ENCODE results near the gene ATF7. TPM values are rescaled to one million over a fixed set of nuclear protein-coding genes. Genes with fewer than 3 reads are reported as not detected.

Gene ATF7
- total and polyA plus RNA-seq, 2 experiments from 2014 or later = 9.1 to 13.8 TPM

DNA sequence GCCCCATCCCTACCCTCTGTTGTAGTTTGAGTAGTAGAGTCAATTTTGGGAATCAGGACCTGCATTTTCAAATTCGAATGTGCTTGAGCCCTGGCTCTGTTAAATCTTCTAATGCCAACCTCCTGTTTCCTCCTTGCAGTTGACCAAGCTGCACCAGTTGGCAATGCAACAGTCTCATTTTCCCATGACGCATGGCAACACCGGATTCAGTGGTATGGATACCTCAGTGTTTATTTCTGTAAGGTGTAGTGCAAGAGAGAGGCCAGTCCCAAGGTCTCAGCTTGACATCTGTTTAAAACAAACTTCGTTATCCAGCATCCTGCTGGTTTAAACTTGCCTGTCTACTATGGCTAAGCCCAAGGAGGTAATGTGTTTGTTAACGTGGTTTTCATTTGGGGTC is 159.1 kb downstream of the ATF7 start:
- DNase-seq (ENCODE audit: low read depth in 1 of 2, low spot score in 1 of 2) = no peak
- Histone ChIP-seq H3K4me3 (no peak overlapping the region), H3K27ac (no peak overlapping the region), H3K9me3 (ENCODE audit: low read depth) (no peaks in the 10 kb centered on the region), H3K27me3 (no peaks in the 10 kb centered on the region), H3K36me3 (peaks cover 96% of the 10 kb centered on the region), H3K4me1 (ENCODE audit: low read depth) (peaks cover 11% of the 10 kb centered on the region)
- TF ChIP-seq CTCF (IDR thresholded peaks at IDR 0.05; ENCODE audit: low read depth, low read length) = no peak

GRCh38 chr12:53466640-53467039 is 159.5 kb downstream of the ATF7 start:
- no peak for DNase-seq (ENCODE audit: low read depth in 1 of 2, low spot score in 1 of 2)
- Histone ChIP-seq H3K9me3 (ENCODE audit: low read depth) (no peaks in the 10 kb centered on the region), H3K4me3 (no peak overlapping the region), H3K27ac (no peak overlapping the region), H3K27me3 (no peaks in the 10 kb centered on the region), H3K36me3 (peaks cover 96% of the 10 kb centered on the region), H3K4me1 (ENCODE audit: low read depth) (peaks cover 15% of the 10 kb centered on the region)
- no peak for TF ChIP-seq CTCF (IDR thresholded peaks at IDR 0.05; ENCODE audit: low read depth, low read length)

DNA sequence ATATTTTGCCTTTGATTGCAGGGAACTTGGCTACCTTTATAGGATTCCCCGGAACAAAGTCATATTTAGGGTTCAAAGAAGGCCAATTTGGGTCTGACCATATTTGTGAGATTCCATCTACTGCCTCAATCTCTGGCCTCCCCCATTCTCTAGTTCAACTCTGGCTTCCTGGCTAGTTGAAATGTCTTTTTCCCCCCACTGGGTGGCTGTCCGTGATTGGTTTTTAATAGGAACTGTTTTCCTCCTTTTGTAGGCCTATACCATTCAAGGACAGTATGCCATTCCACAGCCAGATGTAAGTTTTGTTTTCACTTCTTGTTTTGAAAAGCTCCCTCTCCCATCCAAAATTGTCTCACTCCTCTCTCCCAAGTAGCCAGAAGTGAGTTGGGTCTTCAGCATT is 160.5 kb downstream of the ATF7 start:
- no peaks in the 10 kb centered on the region for H3K9me3 ChIP-seq (ENCODE audit: low read depth)
- H3K27ac ChIP-seq = no peak overlapping the region
- peaks cover 25% of the 10 kb centered on the region for H3K4me1 ChIP-seq (ENCODE audit: low read depth)
- no peak for DNase-seq (ENCODE audit: low read depth in 1 of 2, low spot score in 1 of 2)
- peaks cover 96% of the 10 kb centered on the region for H3K36me3 ChIP-seq
- no peak overlapping the region for H3K4me3 ChIP-seq
- no peaks in the 10 kb centered on the region for H3K27me3 ChIP-seq
- peak; percentile 9 for TF ChIP-seq CTCF (IDR thresholded peaks at IDR 0.05; ENCODE audit: low read depth, low read length)

DNA sequence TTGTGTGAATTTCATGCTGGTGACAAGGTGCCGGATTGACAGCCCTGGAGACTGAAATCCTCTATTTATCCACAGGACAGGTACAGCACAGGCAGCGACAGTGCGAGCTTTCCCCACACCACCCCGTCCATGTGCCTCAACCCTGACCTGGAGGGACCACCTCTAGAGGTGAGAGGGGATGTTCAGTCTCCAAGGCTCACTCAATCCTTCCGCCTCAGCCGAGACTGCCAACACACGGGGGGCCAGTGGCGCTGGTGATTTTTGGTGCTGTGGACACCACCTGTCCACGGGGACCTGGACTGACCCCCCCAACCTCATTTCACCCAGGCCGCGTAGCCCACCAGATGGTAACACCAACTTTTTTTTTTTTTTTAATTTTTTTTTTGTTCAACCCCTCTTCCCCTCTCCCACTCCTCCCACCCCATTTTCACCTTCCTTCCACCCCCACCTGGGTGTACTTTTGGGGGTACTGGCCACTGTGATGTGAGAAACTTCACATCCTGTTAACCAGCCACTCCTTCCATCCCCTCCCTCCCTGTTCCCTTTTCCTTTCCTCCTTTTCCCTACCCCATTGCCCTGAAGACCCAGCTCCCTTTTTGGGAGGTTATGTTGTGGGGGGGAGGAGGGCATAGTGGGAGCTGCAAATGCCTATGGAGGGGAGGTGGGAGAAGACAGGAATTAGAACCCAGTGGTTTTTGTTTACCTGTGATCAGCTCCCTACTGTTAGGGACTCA is 161.3 kb downstream of the ATF7 start:
- TF ChIP-seq CTCF (IDR thresholded peaks at IDR 0.05; ENCODE audit: low read depth, low read length) = no peak
- H3K4me3 ChIP-seq = no peak overlapping the region
- no peak for DNase-seq (ENCODE audit: low read depth in 1 of 2, low spot score in 1 of 2)
- H3K4me1 ChIP-seq (ENCODE audit: low read depth) = peaks cover 33% of the 10 kb centered on the region
- peak overlapping the region; percentile 11 for H3K27ac ChIP-seq
- peaks cover 98% of the 10 kb centered on the region for H3K36me3 ChIP-seq
- no peaks in the 10 kb centered on the region for H3K9me3 ChIP-seq (ENCODE audit: low read depth)
- H3K27me3 ChIP-seq = no peaks in the 10 kb centered on the region

- Histone ChIP-seq H3K4me3 (no peak overlapping the region), H3K27me3 (no peaks in the 10 kb centered on the region), H3K9me3 (ENCODE audit: low read depth) (no peaks in the 10 kb centered on the region), H3K36me3 (peaks cover 99% of the 10 kb centered on the region), H3K27ac (peak overlapping the region; percentile 61), H3K4me1 (ENCODE audit: low read depth) (peaks cover 38% of the 10 kb centered on the region)
- no peak for TF ChIP-seq CTCF (IDR thresholded peaks at IDR 0.05; ENCODE audit: low read depth, low read length)
- no peak for DNase-seq (ENCODE audit: low read depth in 1 of 2, low spot score in 1 of 2)
Observed at GRCh38 chr12:53463802-53464560, 162.2 kb downstream of the ATF7 start.
